GM18520 (cell line): ENCODE results near the gene ELMO3.
A peak's percentile ranks its signal among the peaks of the same experiment; 100 is the strongest.

Source experiments
- ATAC-seq: cut with Tn5 transposase; IDR thresholded peaks from one replicate; pipeline ENCODE4 v1.9.1; 2021; ENCODE audit not compliant: unreplicated experiment

ELMO3 gene

GRCh38 chr16:67179421-67180080 lies 19.4 kb upstream of the ELMO3 start:
- ATAC-seq, result no peak

DNA sequence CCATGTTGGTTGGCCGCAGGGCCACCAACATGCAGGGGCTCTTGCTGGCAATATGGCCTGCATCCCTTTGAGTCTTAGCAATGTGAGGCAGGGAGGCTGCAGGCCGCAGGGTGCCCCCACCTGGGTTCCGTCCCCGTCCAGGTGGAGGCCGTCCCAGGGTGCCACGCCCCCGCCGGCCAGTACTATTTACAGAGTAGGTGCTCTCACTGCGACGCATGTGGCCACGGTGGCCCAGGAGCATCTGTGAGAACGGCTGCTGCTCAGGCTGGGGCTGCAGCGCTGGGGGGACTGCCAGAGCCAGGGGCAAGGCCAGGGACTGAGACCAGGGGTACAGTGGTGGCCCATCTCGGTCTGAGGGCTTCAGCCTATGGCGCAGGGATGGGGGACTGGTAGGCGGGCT lies 18.8 kb upstream of the ELMO3 start:
- no peak for ATAC-seq

- no peak for ATAC-seq
These were observed 17.6 kb upstream of the ELMO3 start for GRCh38 chr16:67181346-67181745.

GRCh38 chr16:67182288-67182687 lies 16.6 kb upstream of the ELMO3 start:
- no peak for ATAC-seq

DNA sequence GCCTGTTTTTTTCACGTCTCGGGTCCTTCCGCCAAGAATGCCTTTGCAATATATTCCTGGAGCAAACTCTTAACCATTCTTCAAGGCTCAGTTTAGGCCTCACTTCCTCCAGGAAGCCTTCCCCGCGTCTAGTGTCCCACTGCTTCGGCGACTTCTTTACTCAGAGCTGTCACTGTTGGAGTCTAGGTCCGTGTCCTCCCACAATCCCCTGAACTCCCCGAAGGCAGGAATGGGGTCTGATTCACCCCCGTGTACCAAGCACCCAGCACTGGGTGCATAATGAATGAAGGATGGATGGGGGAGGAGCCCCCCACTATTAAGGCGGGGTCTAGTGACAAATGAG lies 15.7 kb upstream of the ELMO3 start:
- no peak for ATAC-seq

- ATAC-seq, result peak; percentile 84
These were observed 15.1 kb upstream of the ELMO3 start, which contains the start of gene MATCAP1 for GRCh38 chr16:67183627-67184452. TSS of gene MATCAP1 (minus strand) at chr16:67183963. CDS start at chr16:67180610, 3,353 bp downstream.

DNA sequence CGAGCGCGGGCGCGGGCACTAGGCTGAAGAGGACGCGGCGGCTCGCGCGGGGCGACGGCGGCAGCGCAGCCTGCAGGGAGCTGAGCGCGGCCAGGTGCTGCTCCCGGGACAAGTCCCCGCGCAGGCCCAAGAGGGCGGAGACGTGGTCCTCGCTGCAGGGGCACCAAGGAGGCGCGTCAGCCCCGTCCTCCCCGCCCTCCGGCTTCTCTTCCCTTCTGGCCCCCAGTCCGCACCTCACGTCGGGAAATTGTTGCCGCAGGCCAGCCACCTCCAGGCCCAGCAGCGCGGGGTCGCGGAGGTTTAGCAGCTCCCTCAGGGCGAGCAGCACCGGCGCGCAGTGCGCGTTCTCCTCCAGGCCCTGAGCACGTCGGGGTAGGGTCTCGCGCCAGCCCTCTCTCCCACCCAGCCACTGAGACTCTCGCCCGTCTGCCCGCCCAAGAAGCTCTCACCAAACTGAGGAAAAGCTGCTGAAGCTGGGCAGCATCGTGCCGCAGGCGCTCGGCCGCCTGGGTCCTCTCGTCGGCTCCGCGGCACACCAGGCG lies 14.4 kb upstream of the ELMO3 start:
- ATAC-seq, result no peak

DNA sequence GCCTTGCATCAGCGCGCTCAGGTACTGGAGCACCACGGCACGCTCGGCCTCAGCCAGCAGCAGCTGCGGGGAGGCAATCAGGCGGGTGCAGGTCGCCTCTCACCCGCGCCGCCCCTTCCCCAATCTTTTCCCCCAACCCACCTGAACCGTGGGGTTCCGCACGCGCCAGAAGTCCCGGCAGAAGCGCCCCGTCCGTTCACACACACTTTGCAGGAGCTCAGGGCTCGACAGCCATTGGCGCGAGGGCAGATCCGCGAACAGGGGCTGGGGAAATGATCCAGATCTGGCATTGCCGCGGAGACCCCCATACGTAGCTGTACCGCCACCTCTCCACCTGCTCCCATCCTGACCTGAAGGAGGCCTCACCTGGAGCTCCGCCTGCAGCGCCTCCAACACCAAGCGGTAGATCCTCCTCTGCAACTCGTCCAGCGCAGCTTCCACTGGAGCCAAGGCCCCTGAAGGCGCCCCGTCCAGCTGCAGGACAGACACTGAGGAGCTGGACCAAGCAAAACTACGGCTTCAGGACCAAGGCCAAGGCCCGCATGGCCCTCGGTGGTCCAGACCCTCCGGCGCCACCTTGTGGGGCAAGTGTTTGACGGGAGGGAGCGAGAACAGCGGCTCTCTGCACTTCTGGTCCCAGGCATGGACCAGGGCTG lies 13.8 kb upstream of the ELMO3 start:
- no peak for ATAC-seq

GRCh38 chr16:67185651-67186134 lies 13.2 kb upstream of the ELMO3 start:
- ATAC-seq, result no peak

DNA sequence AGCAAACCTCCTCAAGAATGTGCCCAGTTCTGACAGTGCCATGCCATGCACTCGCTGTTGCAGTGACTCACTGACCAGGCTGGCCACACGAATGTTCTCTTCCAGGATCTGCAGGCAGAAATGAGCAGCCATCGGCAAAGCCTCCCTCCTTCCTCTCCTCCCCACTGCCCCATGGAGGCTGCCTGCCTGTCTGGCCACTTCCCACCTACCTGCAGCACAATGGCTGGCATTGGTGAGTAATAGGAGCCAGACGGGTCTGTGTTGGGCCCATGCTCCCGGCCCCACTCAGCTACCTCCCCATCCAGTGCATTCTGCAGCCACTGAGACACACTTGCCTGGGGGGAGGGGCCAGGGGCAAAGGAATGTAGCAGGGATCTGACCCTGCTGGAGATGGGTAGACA lies 12.4 kb upstream of the ELMO3 start:
- ATAC-seq, result no peak

- ATAC-seq, result no peak
These were observed 11.6 kb upstream of the ELMO3 start for GRCh38 chr16:67187175-67187890.

- no peak for ATAC-seq
These were observed 10.6 kb upstream of the ELMO3 start for GRCh38 chr16:67188323-67188722.

GRCh38 chr16:67188798-67189197 lies 10.1 kb upstream of the ELMO3 start:
- ATAC-seq, result no peak

- ATAC-seq, result no peak
These were observed 8.9 kb upstream of the ELMO3 start, which contains the start of gene EXOC3L1 for GRCh38 chr16:67190041-67190440. TSS of gene EXOC3L1 (minus strand) at chr16:67190136. CDS start at chr16:67189676, 460 bp downstream.

DNA sequence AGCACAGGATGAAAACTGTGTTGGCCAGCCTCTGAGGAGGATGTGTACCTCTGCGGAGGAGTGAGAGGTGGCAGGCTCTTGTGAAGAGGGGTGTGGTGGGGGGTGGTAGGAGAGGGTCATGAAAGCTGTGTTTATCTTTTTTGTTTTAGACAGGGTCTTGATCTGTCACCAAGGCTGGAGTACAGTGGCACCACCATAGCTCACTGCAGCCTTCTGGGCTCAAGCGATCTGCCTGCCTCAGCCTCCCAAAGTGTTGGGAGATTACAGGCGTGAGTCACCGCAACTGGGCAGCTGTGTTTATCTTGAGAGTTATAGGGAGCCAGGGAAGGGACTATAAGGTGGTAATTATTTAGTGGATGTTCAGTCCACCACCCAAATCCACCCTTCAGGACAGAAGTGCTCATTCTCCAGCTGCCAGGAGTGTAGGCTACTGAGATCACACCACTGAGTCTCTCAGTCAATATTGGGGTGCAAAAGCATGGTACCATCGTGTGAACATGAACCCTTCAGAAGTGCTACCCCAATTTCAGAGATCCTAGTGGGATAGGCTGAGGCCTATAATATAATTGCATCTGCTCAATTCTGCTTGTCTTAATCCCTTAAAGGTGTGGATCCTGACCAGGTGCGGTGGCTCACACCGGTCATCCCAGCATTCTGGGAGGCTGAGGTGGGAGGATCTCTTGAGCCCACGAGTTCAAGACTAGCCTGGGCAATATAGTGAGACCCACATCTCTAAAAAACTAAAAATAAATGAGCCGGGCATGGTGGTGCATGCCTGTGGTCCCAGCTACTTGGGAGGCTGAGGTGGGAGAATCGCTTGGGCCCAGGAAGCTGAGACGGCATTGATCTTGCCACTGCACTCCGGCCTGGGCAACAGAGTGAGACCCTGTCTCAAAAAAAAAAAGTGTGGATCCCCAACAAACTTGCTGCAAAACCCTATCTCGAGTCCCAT lies 8.2 kb upstream of the ELMO3 start:
- ATAC-seq, result no peak

DNA sequence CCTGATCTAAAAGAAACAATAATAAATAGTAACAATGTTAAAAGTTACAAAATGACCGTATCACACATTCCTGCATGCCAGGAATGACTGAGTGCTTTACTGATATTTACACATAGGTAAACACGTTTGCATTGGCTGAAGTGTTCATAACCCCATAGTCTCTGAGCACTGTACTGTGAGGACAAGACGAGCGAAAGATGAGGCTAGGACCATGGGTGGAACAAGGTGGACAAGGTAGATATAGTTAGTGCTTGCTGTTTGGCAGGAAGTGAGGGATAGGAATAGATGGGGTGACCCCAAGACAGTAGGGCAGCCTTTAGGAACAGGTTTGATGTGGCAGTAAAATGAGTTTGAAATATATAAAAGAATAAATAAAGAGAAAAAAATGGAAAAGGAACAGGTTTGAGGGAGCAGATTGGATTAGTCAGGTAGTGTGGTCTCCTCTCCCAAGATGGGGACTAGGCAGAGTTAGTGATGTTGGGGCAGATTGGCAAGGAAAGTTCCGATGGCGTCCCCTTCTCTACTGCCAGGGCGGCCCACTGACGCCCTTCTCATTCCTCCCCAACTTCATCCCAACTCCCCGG lies 7.4 kb upstream of the ELMO3 start:
- ATAC-seq, result no peak

GRCh38 chr16:67191995-67192681 lies 6.8 kb upstream of the ELMO3 start, which contains the start of gene E2F4:
TSS of gene E2F4 (plus strand) at chr16:67192155. CDS start at chr16:67192228, 73 bp downstream.
- ATAC-seq, result peak; percentile 88

DNA sequence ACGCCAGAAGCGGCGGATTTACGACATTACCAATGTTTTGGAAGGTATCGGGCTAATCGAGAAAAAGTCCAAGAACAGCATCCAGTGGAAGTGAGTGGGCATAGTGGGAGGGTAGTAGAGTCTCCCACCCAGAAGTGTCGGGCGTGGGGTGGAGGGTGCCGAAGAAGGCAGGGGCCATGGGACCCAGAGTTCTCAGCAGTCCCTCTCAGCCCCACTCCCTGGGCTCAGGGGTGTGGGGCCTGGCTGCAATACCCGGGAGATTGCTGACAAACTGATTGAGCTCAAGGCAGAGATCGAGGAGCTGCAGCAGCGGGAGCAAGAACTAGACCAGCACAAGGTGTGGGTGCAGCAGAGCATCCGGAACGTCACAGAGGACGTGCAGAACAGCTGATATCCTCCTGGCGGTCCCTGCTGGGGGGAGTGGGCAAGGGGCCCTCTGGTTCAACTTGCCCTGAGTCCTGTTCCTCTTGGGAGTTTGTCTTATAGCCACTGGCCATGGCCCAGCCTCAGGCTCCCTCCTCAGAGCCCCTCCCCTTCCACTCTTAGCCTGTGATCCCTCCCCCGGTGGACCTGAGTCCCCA lies 6.1 kb upstream of the ELMO3 start:
- ATAC-seq, result no peak
